Astrocyte of the spinal cord (primary cell): ENCODE results near the gene RBCK1.
"Not testable (repeated sequence)": the region's sequence is repeated elsewhere in the genome, so short reads cannot be mapped to it uniquely, and the experiment has no call there.

Experiments used
- DNase-seq: peaks from one replicate; pipeline ENCODE4 v3.0.0; 2011; ENCODE audit warnings: low read depth, low spot score
- H3K4me3 ChIP-seq: 2 replicates; pipeline ENCODE4 v1.5.1; 2011; ENCODE audit warnings: low read depth, mild to moderate bottlenecking, low read length, moderate library complexity
- CTCF ChIP-seq: IDR thresholded peaks from 2 replicates; pipeline ENCODE4 v1.5.1; 2012; ENCODE audit warnings: low read depth, mild to moderate bottlenecking, low read length, inconsistent platforms
- in situ Hi-C: cut with HindIII; loops from 2 replicates; pipeline ENCODE4 v1.10.0; 2017; ENCODE audit warnings: low sequenced_read_pairs

Gene RBCK1

GRCh38 chr20:376750-377149, 31.3 kb upstream of the RBCK1 start:
- H3K4me3 ChIP-seq = no peak overlapping the region
- no peak for DNase-seq
- no peak for TF ChIP-seq CTCF
- in situ Hi-C loops = no loop called here

GRCh38 chr20:377578-377977, 30.5 kb upstream of the RBCK1 start:
- DNase-seq, H3K4me3 ChIP-seq, in situ Hi-C loops: not testable (repeated sequence)

GRCh38 chr20:378961-379336, 29.1 kb upstream of the RBCK1 start:
- no peak for TF ChIP-seq CTCF
- in situ Hi-C loops = no loop called here
- no peak for DNase-seq
- H3K4me3 ChIP-seq = no peak overlapping the region

DNA sequence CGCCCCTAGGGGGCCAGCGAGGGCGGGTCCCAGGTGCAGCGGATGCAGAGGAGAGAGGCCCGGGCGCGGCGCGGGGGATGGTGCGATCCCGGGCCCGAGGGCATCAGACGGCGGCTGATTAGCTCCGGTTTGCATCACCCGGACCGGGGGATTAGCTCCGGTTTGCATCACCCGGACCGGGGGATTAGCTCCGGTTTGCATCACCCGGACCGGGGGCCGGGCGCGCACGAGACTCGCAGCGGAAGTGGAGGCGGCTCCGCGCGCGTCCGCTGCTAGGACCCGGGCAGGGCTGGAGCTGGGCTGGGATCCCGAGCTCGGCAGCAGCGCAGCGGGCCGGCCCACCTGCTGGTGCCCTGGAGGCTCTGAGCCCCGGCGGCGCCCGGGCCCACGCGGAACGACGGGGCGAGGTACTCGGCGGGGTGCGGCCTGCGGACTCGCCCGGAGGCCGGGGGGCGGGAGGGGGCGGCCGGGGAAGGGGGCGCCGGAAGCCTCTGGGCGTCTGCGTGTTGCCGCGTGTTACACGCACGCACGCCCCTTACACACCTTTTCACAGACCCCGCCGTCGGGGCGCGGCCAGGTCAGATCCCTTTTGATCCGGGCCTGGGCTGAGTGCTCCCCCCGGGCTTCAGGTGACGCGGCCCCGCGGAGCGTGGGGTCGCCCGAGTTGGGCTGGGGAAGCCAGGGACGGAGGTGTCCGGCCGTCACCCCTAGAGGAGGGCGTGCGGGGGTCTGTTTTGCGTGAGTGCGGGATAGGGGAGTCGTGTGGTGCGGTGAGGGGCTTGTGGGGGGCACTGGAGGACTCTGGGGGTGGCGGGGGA, 27.1 kb upstream of the RBCK1 start:
- peak; percentile 58 for DNase-seq
- H3K4me3 ChIP-seq = peak overlapping the region; percentile 74
- in situ Hi-C loops = no loop called here
- peak; percentile 6 for TF ChIP-seq CTCF

GRCh38 chr20:381581-382290, 26.4 kb upstream of the RBCK1 start:
- TF ChIP-seq CTCF = no peak
- H3K4me3 ChIP-seq = peak overlapping the region; percentile 74
- DNase-seq = peak; percentile 65
- in situ Hi-C loops = no loop called here

DNA sequence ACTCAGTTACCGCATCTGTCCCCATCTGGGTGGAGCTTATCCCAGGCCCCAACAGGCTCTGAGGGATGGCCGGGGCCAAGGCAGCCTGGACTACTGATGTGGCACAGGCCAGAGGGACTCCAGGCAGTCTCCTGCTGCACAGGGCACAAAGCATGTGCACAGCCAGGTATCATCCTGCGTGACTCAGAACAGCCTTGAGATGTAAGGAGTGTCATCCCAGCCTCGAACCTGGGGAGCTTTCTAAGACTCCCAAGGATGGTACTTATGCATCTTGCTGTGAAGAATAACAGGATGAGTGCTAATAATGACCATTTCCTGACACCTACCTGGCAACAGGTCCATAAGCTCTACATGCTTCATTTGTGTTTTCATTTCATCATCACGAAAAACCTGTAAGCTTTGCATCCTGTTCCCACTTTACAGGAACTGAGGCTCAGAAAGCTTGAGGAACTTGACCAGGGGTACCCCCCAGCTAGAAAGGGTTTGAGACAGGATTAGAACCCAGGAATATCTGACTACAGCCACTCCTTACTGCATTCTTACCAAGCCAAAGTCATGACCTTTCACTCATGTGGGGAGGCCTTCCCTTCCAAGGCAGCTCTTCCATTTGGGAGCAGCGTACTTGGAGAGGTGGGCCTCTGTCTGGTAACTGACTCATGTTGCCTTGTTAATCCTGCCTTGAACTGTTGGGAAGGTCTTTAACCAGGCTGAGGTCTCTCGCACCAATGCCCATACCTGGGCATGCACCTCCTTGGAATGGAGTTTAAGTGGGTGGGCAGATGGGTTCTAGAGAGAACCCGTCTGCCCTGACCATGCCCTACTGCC, 25.6 kb upstream of the RBCK1 start:
- no peak for TF ChIP-seq CTCF
- peak overlapping the region; percentile 74 for H3K4me3 ChIP-seq
- in situ Hi-C loops = no loop called here
- no peak for DNase-seq
